ENCODE results near the gene TBRG4.
"Not testable (repeated sequence)": the region's sequence is repeated elsewhere in the genome, so short reads cannot be mapped to it uniquely, and the experiment has no call there.

Gene TBRG4

GRCh38 chr7:45114257-45114656 is 2.8 kb upstream of the TBRG4 start:
- not testable (repeated sequence) for DNase-seq

- DNase-seq, result no peak
These were observed 1.2 kb upstream of the TBRG4 start for GRCh38 chr7:45112648-45113047.

- no peak for DNase-seq
These were observed 2.6 kb downstream of the TBRG4 start for GRCh38 chr7:45108863-45109262.

GRCh38 chr7:45107356-45107755 is 4.1 kb downstream of the TBRG4 start:
- no peak for DNase-seq

GRCh38 chr7:45106820-45107219 is 4.7 kb downstream of the TBRG4 start:
- no peak for DNase-seq

GRCh38 chr7:45105588-45106188 is 5.8 kb downstream of the TBRG4 start:
- DNase-seq, result no peak

- no peak for DNase-seq
These were observed 6.5 kb downstream of the TBRG4 start for GRCh38 chr7:45104844-45105587.

GRCh38 chr7:45103958-45104843 is 7.3 kb downstream of the TBRG4 start:
- DNase-seq, result no peak

- no peak for DNase-seq
These were observed 8.4 kb downstream of the TBRG4 start for GRCh38 chr7:45102785-45103712.

GRCh38 chr7:45101748-45102147 is 9.7 kb downstream of the TBRG4 start:
- no peak for DNase-seq

- DNase-seq, result no peak
These were observed 10.6 kb downstream of the TBRG4 start for GRCh38 chr7:45100761-45101480.

- DNase-seq, result no peak
These were observed 11.4 kb downstream of the TBRG4 start for GRCh38 chr7:45099891-45100760.

- DNase-seq, result no peak
These were observed 12.3 kb downstream of the TBRG4 start for GRCh38 chr7:45098983-45099839.

GRCh38 chr7:45092931-45093235 is 18.6 kb downstream of the TBRG4 start:
- no peak for DNase-seq

- DNase-seq, result no peak
These were observed 19.2 kb downstream of the TBRG4 start for GRCh38 chr7:45092100-45092930.

- peak; percentile 33 for DNase-seq
These were observed 22.1 kb downstream of the TBRG4 start for GRCh38 chr7:45089341-45089891.

- no peak for DNase-seq
These were observed 22.6 kb downstream of the TBRG4 start, which contains the start of gene NACAD for GRCh38 chr7:45088821-45089340. Gene NACAD, minus strand, starts transcription at chr7:45088969. Its CDS starts 75 bp downstream, at chr7:45088894.

- no peak for DNase-seq
These were observed 23.3 kb downstream of the TBRG4 start for GRCh38 chr7:45088146-45088701.
